Activated T-cell treated with anti-CD3 and anti-CD28 coated beads, Interleukin-2, amount 50 U/mL, for 1 hour (primary cell): ENCODE measurements around the gene DBNDD1.
"Not testable (repeated sequence)": the region's sequence is repeated elsewhere in the genome, so short reads cannot be mapped to it uniquely, and the experiment has no call there.

Experiments used
- DNase-seq: peaks from one replicate; pipeline ENCODE4 v3.0.0-alpha.2; 2020

Gene DBNDD1, protein sequence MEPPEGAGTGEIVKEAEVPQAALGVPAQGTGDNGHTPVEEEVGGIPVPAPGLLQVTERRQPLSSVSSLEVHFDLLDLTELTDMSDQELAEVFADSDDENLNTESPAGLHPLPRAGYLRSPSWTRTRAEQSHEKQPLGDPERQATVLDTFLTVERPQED

DNA sequence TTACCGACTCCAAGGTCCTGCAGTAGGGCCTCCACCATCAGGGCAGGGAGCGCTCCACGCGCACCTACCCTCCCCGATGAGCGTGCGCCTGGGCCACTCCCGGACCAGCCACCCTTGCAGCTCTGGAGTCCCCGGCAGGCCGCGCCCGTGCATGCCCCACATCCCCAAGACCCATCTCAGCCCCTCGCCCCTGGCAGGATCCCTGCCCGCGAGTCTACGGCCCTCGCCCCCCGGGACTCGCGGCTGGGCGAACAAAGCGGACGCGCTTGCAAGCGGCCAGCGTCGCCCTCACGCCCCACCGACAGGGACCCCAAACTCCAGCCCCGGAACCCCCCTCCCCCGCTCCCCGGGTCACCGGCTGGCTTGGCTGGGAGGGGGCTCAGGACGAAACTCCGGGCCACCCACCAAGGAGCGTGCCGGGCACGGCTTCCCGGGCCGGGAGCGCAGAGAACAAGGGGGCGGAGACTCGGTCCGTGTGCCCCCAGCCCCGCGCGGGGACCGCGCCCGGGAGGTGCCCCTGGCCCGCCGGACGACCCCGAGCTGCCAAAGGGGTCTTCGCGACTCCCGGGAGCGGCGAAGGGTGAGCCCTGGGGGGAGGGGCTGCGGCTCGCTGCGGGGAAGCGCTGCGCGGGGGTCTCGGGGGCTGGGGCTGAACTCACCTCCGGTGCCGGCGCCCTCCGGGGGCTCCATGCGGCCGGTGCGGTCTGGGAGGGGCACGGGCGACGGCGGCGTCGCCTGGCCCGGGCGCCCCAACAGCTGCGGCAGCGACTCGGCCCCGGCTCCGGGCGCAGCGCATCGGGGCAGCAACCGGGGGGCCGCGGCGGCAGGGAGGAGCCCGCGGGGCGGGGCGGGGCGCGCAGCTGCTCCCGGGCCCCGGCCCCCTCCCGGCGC, at the start of gene DBNDD1:
Gene DBNDD1, minus strand, starts transcription at position 805 of the 891 bp plus-strand sequence. Its CDS starts 115 bp downstream, at position 690.
- DNase-seq, result peak; percentile 29

DNA sequence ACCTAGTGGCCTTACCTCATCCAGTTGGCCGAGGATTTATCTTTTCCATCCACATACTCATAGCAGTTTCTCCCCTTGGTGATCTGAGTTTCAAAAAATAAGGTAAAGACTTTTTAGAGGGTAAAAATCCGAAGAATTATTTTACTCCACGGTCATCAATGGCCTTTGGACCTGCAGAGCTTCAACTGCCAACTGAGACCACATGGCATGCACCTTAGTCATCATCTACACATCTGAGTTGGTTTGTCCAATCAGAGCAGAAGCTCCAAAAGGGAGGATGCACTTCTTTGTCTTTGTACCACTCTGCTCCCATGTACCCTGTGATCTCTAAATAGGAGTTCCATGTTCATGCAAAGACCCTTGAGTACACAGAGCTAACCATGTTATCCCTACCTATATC, 42.2 kb upstream of the DBNDD1 start:
- DNase-seq, result no peak

DNA sequence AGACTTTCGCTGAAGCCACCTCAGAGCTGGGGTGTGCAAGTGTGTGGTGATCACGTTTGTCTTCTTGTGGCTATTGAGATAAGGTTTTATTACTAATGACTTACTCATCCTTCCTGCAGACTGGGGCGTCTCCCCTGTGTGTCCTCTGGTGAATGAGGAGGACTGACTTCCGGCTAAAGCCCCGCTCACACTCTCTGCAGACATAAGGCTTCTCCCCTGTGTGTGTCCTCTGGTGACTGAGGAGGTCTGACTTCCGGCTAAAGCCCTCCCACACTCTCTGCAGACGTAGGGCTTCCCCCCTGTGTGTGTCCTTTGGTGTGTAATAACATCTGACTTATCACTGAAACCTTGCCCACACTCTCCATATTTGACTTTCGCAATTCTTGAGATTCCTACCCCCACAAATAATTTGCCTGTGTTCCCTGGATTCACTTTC, 38.5 kb upstream of the DBNDD1 start:
- no peak for DNase-seq

DNA sequence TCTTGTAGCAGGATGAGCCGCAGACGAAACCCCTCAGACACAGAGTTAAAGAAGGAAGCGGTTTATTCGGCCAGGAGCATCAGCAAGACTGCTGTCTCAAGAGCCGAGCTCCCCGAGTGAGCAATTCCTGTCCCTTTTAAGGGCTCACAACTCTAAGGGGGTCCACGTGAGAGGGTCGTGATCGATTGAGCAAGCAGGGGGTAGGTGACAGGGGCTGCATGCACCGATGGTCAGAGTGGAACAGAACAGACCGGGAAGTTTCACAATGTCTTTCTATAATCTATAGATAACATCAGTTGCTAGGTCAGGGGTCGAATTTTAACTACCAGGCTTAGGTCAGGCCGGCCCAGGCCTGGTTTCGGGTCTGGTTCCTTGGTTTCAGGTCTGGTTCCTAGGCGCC, 37.3 kb upstream of the DBNDD1 start:
- not testable (repeated sequence) for DNase-seq

DNA sequence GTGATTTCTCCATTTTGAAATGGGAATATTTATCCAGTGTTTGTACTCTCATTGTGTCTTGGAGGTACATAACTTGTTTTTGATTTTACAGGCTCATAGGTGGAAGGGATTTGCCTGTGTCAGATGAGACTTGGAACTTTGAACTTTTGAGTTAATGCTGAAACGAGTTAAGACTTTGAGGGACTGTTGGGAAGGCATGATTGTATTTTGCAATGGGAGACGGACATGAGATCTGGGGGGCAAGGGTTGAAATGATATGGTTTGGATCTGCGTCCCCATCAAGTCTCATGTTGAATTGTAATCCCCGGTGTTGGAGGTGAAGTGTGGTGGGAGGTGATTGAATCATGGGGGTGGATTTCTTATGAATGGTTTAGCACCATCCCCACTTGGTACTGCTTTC, 36.1 kb upstream of the DBNDD1 start:
- no peak for DNase-seq

DNA sequence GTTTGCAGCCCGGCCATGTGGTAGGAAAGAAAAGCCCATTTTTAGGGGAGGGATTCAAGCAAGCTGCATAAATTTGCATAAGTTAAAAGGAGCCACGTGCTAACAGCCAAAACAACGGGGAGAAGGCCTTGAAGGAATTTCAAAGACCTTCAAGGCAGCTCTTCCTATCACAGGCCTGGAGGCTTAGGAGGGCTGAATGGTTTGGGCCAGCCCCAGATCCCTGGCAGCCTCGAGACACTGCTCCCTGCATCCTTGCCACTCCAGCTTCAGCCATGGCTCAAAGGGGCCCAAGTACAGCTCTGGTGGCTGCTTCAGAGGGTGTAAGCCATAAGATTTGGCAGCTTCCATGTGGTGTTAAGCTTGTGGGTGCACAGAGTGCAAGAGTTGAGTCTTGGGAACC, 35.3 kb upstream of the DBNDD1 start:
- DNase-seq, result no peak

DNA sequence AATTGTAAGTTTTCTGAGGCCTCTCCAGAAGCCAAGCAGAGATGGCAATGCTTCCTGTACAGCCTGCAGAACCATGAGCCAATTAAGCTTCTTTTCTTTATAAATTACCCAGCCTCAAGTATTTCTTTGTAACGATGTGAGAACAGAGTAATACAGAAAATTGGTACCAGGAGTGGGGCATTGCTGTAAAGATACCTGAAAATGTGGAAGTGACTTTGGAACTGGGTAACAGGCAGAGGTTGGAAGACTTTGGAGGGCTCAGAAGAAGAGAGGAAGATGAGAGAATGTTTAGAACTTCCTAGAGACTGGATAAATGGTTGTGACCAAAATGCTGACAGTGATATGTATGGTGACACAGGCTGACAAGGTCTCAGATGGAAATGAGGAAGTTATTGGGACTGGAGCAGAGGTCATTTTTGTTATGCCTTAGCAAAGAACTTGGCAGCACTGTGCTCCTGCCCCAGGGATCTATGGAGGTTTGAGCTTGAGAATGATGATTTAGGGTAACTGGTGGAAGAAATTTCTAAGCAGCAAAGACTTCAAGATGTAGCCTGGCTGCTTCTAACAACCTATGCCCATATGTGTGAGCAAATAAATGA, 34.7 kb upstream of the DBNDD1 start:
- no peak for DNase-seq

DNA sequence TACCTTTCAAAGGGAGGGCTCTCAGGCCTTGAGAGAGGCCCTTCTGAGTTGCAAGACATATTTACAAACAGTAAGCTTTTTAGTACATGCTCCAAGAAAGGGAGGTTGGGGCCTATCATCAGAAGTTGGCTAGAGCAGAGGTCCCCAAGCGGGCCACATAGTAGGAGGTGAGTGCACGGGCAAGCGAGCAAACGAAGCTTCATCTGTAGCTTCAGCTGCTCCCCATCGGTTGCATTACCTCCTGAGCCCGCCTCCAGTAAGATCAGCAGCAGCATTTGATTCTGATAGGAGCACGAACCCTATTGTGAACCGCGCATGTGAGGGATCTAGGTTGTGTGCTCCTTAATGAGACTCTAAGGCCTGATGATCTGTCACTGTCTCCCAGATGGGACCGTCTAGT, 31.7 kb upstream of the DBNDD1 start:
- DNase-seq, result no peak

DNA sequence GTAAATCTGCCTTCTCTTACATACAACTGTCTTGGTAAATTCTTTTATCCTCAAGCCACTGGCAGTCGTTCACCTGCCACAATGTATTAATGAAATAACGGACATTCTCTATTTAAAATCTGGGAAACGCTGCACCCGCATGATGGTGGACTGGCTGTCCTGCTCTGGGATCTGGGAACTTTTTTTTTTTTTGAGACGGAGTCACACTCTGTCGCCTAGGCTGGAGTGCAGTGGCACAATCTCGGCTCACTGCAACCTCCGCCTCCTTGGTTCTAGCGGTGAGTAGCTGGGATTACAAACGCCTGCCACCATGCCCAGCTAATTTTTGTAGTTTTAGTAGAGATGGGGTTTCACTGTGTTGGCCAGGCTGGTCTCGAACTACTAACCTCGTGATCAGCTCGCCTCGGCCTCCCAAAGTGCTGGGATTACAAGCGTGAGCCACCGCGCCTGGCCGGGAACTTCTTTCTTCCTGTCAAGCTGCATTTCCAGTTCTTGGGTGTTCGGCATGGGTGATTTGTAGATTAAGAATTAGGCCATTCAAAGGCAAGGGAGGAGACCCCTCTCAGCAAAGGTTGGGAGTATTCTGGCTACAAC, 29.6 kb upstream of the DBNDD1 start:
- no peak for DNase-seq

DNA sequence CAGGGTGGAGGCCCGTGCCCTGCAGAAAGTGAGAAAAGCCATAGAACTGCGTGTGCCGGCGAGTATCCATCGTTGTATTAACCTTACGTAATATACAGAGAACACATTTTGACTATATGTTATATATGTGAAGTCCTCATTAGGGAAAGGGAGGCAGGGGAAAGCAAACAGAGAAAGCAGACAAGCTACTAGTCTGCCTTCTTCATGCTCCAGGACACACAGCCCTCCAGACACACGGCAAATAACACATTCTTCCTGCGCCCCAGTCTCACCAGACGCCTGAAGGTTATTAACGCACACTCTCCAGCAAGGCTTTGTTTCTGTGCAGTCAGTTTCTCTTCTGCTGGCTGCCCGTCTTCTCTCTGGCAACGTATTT, 29.1 kb upstream of the DBNDD1 start:
- no peak for DNase-seq

DNA sequence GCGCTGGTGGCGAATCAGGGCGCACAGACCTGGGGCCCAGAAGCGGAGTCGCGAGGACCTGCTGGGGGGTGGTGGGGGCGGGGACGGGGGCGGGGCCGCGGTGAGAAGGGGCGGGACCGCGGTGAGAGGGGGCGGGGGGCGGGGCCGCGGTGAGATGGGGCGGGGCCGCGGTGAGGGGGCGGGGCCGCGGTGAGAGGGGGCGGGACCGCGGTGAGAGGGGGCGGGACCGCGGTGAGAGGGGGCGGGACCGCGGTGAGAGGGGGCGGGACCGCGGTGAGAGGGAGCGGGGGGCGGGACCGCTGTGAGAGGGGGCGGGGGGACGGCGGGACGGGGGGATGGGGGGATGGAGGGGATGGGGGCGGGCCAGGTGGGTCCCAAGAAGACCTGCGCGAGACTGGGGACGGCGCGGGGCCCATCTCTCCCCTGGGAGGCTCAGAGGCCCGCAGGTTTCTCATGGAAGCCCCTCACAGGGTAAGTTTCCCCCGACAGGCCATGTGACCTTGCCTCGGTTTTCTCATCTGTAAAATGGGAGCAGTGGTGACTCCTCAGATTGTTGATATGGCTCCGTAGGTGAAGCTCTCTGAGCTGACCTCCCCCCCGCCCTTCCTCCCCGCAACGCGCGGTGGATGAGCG, 28.6 kb upstream of the DBNDD1 start:
- DNase-seq, result peak; percentile 28

DNA sequence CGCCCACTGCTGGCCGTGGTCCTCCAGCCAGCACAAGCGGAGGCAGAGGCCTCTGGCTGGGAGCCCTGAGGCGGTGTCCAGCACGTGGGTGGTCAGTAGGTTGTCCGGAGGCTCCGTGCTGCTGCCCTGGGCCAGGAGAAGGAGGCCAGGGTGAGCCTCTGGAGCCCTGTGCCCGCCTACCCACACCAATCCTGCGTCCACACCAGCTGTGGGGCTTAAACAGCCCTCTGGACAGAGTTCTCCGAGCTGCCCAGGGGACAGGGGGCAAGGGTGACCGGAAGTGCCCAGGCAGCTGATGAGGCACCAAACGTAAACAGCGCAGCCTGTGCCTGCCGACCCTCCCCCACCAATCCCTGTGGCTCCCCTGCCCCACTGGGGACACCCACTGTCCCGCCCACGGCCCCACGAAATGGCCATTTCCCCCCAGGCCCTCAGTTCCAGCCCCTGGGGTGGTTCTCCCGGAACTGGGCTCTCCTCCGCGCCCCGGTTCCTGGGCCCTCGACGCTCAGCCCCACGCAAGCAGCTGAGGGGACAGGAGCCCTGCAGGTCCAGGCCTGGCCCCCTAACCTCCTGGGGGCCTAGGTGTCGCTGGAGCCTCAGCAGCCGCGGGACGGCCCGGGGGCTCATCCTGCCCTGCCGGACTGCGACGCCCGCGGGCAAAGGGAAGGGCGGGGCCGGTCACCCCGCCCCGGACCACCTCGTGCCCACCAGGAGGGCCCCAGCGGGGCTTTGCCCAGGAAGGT, 27.9 kb upstream of the DBNDD1 start:
- peak; percentile 33 for DNase-seq

DNA sequence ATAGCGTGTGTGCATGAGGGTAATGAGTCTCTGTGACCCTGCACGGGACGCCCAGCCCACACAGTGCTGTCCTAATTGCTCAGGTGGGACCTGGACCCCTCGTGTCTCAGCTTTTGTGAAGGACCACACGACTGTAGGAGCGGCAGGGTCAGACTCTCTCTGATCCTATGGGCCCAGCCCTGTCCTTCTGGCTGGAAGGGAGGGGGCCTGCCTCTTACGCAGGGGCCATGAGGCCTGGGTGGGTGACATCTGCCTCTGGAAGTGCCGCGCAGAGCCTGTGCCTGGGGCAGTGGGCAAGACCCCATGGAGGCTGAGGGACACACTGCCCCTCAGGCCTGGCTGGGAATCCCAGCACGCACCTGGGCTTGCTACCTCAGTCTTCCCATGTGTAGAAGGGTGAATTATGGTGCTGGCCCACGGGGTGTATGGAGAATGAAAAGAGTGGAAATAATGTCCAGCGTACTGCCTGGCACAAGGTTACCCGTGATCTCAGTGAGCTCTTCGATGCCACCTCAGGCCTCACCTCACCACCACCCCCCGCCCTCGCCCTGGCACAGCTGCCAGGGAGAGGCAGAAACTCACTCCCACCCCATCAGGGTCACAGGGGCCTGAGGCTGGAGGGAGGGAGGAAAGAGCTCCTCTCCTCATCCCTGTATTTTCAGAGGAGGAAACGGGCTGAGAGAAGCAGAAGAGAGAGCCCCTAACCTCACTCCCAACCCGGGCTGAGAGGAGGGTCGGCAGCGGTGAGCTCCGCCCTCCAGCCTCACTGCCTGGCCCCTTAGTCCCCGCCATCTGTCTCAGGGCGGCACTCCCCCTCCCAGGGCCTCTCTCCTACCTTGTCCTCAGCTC, 27.1 kb upstream of the DBNDD1 start:
- peak; percentile 24 for DNase-seq

DNA sequence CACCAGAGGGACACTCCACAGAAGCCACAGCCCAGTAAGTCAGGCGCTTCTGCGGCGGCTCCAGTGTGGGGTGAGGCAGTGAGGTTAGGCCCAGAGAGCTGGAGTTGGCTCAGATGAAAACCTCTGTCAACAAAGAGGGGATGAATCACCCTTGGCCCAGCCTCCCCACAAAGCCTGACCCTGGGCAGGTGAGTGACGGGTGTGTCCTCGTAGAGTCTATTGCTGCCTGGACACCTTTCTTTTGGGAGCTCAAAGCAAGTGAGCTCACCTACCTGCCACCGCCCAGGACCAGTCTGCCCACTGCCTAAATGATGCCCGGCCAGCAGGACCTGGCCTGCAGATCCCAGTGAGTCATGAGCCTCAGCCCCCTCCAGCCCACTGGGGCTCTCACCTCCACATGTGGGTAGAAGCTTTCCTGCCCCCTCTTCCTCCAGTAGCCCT, 24.9 kb upstream of the DBNDD1 start:
- DNase-seq, result no peak

DNA sequence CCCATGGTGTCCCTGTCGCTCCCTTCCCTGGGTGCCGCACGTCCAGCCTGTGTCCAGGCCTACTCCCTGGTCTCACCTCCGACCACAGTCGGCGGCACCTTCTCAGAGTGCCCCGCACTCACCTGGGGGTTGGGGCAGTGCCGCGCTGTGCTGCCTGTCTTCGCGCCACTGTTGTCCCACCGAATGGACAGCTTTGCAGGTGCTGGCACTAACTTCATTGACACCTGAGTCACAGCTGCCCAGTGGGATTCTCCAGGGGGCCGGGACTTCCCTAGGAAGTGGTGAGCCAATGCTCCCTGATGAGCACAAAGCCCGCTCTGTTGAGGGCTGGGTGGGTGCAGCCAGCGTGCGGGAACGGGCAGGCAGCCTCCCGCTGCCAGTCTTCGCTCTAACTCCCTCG, 24.3 kb upstream of the DBNDD1 start:
- no peak for DNase-seq

DNA sequence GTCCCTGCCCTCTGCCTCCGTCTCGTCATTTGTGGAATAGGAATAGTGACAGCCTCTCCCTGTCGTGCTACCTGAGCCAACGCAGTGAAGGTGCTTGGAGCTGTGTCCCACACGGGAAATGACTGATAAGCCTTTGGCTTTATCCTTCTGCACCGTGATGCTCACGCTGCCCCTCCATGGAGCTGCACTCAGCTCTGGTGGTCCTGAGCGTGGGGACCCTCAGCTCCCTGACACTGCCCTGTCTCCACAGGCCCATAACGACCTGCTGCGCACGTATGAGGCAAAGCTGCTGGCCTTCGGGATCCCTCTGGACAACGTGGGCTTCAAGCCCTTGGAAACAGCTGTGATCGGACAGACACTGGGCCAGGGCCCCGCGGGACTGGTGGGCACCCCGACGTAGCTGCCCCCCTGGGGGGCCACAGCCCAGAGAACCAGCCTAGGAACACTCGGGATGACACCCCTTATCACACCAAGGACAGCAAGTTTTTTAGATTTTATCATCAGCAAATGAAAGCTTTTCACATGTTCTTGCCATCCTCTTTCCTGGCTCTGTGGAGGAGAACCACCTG, 23.8 kb upstream of the DBNDD1 start:
- no peak for DNase-seq

DNA sequence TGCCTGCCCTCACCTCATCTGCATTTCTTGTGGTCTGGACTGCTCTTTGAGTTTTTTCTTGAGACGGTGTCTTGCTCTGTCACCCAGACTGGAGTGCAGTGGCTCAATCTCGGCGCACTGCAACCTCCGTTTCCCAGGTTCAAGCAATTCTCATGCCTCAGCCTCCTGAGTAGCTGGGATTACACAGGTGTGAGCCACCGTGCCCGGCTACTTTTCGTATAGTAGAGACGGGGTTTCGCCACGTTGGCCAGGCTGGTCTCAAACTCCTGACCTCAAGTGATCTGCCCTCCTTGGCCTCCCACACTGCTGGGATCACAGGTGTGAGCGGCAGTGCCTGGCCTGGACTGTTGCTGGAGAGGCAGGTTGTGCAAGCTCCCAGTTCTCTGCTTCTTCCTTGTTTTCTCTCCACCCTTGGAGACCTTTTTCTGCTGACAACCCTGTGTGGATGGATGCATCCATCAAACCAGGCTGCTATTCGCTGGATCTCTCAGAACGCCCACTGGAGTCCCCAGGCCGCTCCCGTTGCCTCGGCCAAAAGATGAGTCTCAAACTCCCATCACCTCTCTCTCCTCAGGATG, 22.7 kb upstream of the DBNDD1 start:
- DNase-seq, result no peak

DNA sequence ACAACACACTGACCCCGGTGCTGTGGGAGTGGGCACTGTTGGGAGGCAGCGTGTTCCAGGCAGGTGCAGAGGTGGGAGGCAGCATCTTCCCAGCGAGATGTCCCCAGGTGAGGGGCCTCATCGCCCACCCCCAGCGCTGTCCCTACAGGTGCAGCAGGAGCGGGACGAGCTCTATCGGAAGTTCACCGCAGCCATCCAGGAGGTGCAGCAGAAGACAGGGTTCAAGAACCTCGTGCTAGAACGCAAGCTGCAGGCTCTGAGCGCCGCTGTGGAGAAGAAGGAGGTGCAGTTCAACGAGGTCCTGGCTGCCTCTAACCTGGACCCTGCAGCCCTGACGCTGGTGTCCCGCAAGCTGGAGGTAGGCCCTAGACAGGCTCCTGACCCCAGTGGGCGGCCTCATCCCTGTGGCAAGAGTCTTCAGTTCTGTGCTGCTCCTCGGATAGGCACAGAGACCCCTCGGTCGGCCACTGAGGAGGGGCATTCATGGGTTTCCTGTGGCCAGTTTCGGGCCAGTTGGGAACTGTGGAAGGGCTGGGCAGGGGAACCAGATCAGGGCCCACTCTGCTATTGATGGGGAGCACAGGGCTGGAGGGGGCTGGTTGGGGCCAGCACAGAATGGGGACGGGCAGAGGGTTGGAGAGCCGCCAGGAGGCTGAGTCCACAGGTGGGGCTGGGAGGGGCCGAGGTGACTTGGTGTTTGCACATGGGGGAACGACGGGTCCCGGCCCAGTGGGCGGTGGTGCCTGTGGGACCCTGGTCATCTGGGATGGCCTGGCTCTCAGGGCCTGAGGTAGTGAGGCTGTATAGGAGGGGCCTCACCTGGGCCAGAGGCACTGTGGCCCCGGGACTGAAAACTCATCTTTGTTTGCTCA, 21.1 kb upstream of the DBNDD1 start:
- DNase-seq, result no peak

DNA sequence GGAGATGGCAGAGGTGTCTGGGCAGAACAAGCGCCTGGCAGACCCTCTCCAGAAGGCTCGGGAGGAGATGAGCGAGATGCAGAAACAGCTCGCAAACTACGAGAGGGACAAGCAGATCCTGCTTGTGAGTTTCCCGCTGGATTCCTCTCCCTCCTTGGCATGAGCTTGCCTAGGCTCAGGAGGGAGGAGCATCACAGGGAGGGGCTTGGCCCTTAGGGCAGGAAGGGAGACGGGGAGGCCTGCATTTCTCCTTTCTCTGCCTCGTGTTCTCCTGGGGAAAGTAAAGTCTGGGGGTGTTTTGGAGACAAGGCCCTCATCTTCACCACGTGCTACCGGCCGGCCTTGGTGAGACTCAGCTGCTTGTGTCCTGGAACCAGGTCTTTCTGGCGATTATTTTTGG, 18.0 kb upstream of the DBNDD1 start:
- DNase-seq, result no peak

DNA sequence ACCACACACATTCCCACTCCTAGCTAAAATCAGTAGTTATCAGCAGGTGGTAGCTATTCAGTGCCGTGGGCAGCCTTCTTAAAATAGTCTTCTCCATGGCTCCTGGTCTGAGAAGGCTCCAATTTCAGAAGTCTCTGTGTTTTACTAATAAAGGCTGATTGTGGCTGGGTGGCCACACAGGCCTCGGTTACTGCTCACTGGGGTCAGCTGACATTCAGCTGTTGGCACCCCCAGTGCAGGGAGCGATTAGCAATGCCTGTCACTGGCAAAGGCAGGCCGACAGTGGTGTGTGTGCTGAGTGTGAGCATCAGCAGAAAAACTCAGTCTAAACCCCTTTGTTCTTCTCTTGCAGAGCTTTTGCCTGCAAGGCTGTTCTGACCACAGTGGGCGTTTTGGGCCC, 16.6 kb upstream of the DBNDD1 start:
- DNase-seq, result no peak
